ENCODE data around the gene EXOC6B. TPM values are rescaled to one million over a fixed set of nuclear protein-coding genes. Genes with fewer than 3 reads are reported as not detected.

EXOC6B gene
- total RNA-seq, 1 donor from 2014 or later: 32.2 TPM

- H3K4me3 Mint-ChIP-seq (ENCODE audit: unreplicated experiment): no peak overlapping the region
- H3K27ac Mint-ChIP-seq (ENCODE audit: unreplicated experiment): no peak overlapping the region
- peaks cover 32% of the 10 kb centered on the region for H3K27me3 Mint-ChIP-seq (ENCODE audit: low read depth)
- peaks cover 14% of the 10 kb centered on the region for H3K4me1 Mint-ChIP-seq (ENCODE audit: low read depth)
- no peak for TF ChIP-seq CTCF (IDR thresholded peaks at IDR 0.05)
- no peaks in the 10 kb centered on the region for H3K9me3 Mint-ChIP-seq (ENCODE audit: low read depth)
- DNase-seq (ENCODE audit: low spot score): no peak
- H3K36me3 Mint-ChIP-seq (ENCODE audit: low read depth): no peaks in the 10 kb centered on the region
Measured at GRCh38 chr2:72153924-72154323, 671.9 kb downstream of the EXOC6B start.

GRCh38 chr2:72153026-72153791, 672.6 kb downstream of the EXOC6B start:
- Mint-ChIP-seq H3K27ac (ENCODE audit: unreplicated experiment) (no peak overlapping the region), H3K27me3 (ENCODE audit: low read depth) (peaks cover 34% of the 10 kb centered on the region), H3K4me3 (ENCODE audit: unreplicated experiment) (no peak overlapping the region), H3K4me1 (ENCODE audit: low read depth) (peaks cover 17% of the 10 kb centered on the region), H3K36me3 (ENCODE audit: low read depth) (no peaks in the 10 kb centered on the region), H3K9me3 (ENCODE audit: low read depth) (no peaks in the 10 kb centered on the region)
- DNase-seq (ENCODE audit: low spot score): no peak
- no peak for TF ChIP-seq CTCF (IDR thresholded peaks at IDR 0.05)

DNA sequence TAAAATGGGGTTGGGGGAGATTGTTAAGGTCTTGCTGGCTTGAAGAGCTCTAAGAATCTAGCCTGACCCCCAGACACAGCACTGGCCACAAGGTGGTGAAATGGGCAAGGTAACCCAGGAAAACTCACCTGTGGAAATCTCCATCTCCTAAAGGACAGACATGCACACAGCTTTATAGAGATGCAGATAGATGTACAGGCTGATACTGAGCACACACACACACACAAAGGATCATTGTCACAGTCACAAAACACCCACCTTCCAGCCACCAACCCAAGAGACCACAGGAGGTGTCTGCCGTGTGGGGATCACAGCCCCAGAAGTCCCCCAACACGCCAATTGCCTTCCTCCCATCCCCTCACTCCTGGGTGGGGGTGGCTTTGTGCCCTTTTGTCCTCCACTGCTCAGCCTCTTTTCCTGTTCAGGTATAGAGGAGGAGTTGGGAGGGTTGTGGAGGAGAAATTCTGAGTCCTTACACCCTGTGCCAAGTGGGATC, 674.9 kb downstream of the EXOC6B start:
- Mint-ChIP-seq H3K9me3 (ENCODE audit: low read depth) (no peaks in the 10 kb centered on the region), H3K27me3 (ENCODE audit: low read depth) (peaks cover 41% of the 10 kb centered on the region), H3K27ac (ENCODE audit: unreplicated experiment) (no peak overlapping the region), H3K4me3 (ENCODE audit: unreplicated experiment) (no peak overlapping the region), H3K4me1 (ENCODE audit: low read depth) (peaks cover 34% of the 10 kb centered on the region), H3K36me3 (ENCODE audit: low read depth) (peaks cover 3% of the 10 kb centered on the region)
- no peak for TF ChIP-seq CTCF (IDR thresholded peaks at IDR 0.05)
- no peak for DNase-seq (ENCODE audit: low spot score)

- peak overlapping the region; percentile 67 for H3K4me3 Mint-ChIP-seq (ENCODE audit: unreplicated experiment)
- peaks cover 40% of the 10 kb centered on the region for H3K4me1 Mint-ChIP-seq (ENCODE audit: low read depth)
- H3K27me3 Mint-ChIP-seq (ENCODE audit: low read depth): peaks cover 47% of the 10 kb centered on the region
- no peak overlapping the region for H3K27ac Mint-ChIP-seq (ENCODE audit: unreplicated experiment)
- no peak for DNase-seq (ENCODE audit: low spot score)
- H3K9me3 Mint-ChIP-seq (ENCODE audit: low read depth): no peaks in the 10 kb centered on the region
- H3K36me3 Mint-ChIP-seq (ENCODE audit: low read depth): peaks cover 3% of the 10 kb centered on the region
- peak; percentile 89 for TF ChIP-seq CTCF (IDR thresholded peaks at IDR 0.05)
Measured at GRCh38 chr2:72150157-72150860, 675.5 kb downstream of the EXOC6B start.

DNA sequence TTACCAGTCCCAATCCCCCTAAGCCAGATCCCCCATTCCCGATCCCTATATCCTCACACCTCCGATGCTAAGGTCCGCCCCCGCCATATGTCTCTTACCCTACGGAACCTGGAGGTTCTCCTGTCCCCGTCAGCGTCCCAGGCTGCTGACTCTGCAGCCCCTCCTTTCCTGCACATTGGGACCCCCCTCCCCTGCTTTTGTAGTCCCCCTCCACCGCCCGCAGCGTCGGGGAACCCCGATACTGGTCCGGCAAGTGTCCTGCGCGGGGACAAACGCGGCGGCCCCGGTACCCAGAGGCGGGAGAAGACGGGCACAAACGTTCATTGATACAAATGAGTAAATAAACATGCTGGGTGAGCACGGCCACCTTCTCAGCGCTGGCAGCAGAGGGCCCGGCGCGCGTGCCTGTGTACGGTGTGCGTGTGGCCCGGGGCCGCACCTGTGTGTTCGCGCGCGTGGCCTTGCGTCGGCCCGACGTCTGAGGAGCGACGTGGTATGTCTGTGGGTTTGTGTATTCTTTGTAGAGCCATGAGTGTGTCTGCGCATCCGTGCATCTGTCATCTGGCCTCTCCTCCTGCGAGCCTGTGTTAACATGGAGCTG, 676.2 kb downstream of the EXOC6B start:
- Mint-ChIP-seq H3K9me3 (ENCODE audit: low read depth) (no peaks in the 10 kb centered on the region), H3K27me3 (ENCODE audit: low read depth) (peaks cover 44% of the 10 kb centered on the region), H3K27ac (ENCODE audit: unreplicated experiment) (no peak overlapping the region), H3K36me3 (ENCODE audit: low read depth) (peaks cover 3% of the 10 kb centered on the region), H3K4me3 (ENCODE audit: unreplicated experiment) (peak overlapping the region; percentile 67), H3K4me1 (ENCODE audit: low read depth) (peaks cover 44% of the 10 kb centered on the region)
- TF ChIP-seq CTCF (IDR thresholded peaks at IDR 0.05): no peak
- DNase-seq (ENCODE audit: low spot score): no peak

All from chondrocyte (in vitro differentiated cells).